Neutrophil (primary cell): ENCODE measurements around the gene MPDU1.
A peak's percentile ranks its signal among the peaks of the same experiment; 100 is the strongest.

Source experiments
- H3K27ac ChIP-seq: fragments of 200-600 bp; sonication (generic); 2 replicates; pipeline ENCODE4 v1.5.1; 2016; ENCODE audit warnings: mild to moderate bottlenecking, moderate library complexity
- H3K27me3 ChIP-seq: fragments of 200-600 bp; sonication (generic); 2 replicates; pipeline ENCODE4 v1.6.0; 2016; ENCODE audit warnings: mild to moderate bottlenecking
- H3K36me3 ChIP-seq: fragments of 200-600 bp; sonication (generic); 2 replicates; pipeline ENCODE4 v1.5.1; 2017
- H3K4me1 ChIP-seq, 2 experiments: fragments of 200-600 bp in 1 of 2; sonication (generic) in 1 of 2; 1 replicate in 1 of 2; 2 replicates in 1 of 2; pipeline versions ENCODE4 v1.5.1 to v1.6.1; 2013 to 2016; ENCODE audit warnings: low read depth in 1 of 2, low read length in 1 of 2, mild to moderate bottlenecking in 1 of 2, moderate library complexity in 1 of 2; ENCODE audit not compliant: control insufficient read depth in 1 of 2, insufficient read depth in 1 of 2
- H3K4me3 ChIP-seq, 2 experiments: fragments of 200-600 bp in 1 of 2; sonication (generic) in 1 of 2; 1 replicate in 1 of 2; 2 replicates in 1 of 2; pipeline ENCODE4 v1.5.1; 2013 to 2016; ENCODE audit warnings: low read depth in 1 of 2, low read length in 1 of 2, mild to moderate bottlenecking in 1 of 2, moderate library complexity in 1 of 2
- H3K9me3 ChIP-seq: fragments of 200-600 bp; sonication (generic); 2 replicates; pipeline ENCODE4 v1.5.1; 2016
- CTCF ChIP-seq: fragments of 200-600 bp; sonication (generic); IDR thresholded peaks from 2 replicates; pipeline ENCODE4 v1.5.1; 2016; ENCODE audit warnings: antibody characterized with exemption

The MPDU1 gene

GRCh38 chr17:7583253-7584109, at the start of gene MPDU1:
MPDU1 (plus strand) TSS chr17:7583852; CDS start chr17:7583863, 11 bp downstream.
- H3K9me3 ChIP-seq = no peaks in the 10 kb centered on the region
- H3K4me1 ChIP-seq = peaks cover 59 to 71% of the 10 kb centered on the region in 2 experiments
- H3K4me3 ChIP-seq = peak within 1 kb of the TSS; percentile 72 to 95
- peak within 1 kb of the TSS; percentile 92 for H3K27ac ChIP-seq
- H3K36me3 ChIP-seq = peaks cover 23% of the 10 kb centered on the region
- no peak for TF ChIP-seq CTCF
- H3K27me3 ChIP-seq = no peaks in the 10 kb centered on the region

GRCh38 chr17:7538050-7538449, 45.6 kb upstream of the MPDU1 start:
- Histone ChIP-seq H3K27ac (no peak overlapping the region), H3K9me3 (no peaks in the 10 kb centered on the region), H3K36me3 (no peaks in the 10 kb centered on the region), H3K4me3 (no peak overlapping the region), H3K27me3 (no peaks in the 10 kb centered on the region), H3K4me1 (no peaks in the 10 kb centered on the region)
- no peak for TF ChIP-seq CTCF

- Histone ChIP-seq H3K4me3 (no peak overlapping the region), H3K27ac (no peak overlapping the region), H3K9me3 (no peaks in the 10 kb centered on the region), H3K4me1 (no peaks in the 10 kb centered on the region), H3K36me3 (no peaks in the 10 kb centered on the region), H3K27me3 (peaks cover 6% of the 10 kb centered on the region)
- no peak for TF ChIP-seq CTCF
These were observed 44.6 kb upstream of the MPDU1 start for GRCh38 chr17:7538891-7539545.

- H3K27me3 ChIP-seq = peaks cover 8% of the 10 kb centered on the region
- H3K9me3 ChIP-seq = no peaks in the 10 kb centered on the region
- H3K36me3 ChIP-seq = no peaks in the 10 kb centered on the region
- no peak overlapping the region for H3K4me3 ChIP-seq
- no peaks in the 10 kb centered on the region for H3K4me1 ChIP-seq
- no peak overlapping the region for H3K27ac ChIP-seq
- no peak for TF ChIP-seq CTCF
These were observed 42.5 kb upstream of the MPDU1 start for GRCh38 chr17:7541074-7541621.

GRCh38 chr17:7544911-7545310, 38.7 kb upstream of the MPDU1 start:
- H3K27ac ChIP-seq = no peak overlapping the region
- no peaks in the 10 kb centered on the region for H3K9me3 ChIP-seq
- peaks cover 36% of the 10 kb centered on the region for H3K27me3 ChIP-seq
- no peak overlapping the region for H3K4me3 ChIP-seq
- no peak for TF ChIP-seq CTCF
- peaks cover 14 to 18% of the 10 kb centered on the region in 2 experiments for H3K4me1 ChIP-seq
- no peaks in the 10 kb centered on the region for H3K36me3 ChIP-seq
